CD4-positive, alpha-beta T cell treated with Interleukin-21 for 1 hour (primary cell): Measurements from ENCODE around the gene RMND5B.
"Not testable (repeated sequence)": the region's sequence is repeated elsewhere in the genome, so short reads cannot be mapped to it uniquely, and the experiment has no call there.

ENCODE experiments used
- DNase-seq: peaks from one replicate; pipeline ENCODE4 v3.0.0-alpha.2; 2020

The RMND5B gene, protein sequence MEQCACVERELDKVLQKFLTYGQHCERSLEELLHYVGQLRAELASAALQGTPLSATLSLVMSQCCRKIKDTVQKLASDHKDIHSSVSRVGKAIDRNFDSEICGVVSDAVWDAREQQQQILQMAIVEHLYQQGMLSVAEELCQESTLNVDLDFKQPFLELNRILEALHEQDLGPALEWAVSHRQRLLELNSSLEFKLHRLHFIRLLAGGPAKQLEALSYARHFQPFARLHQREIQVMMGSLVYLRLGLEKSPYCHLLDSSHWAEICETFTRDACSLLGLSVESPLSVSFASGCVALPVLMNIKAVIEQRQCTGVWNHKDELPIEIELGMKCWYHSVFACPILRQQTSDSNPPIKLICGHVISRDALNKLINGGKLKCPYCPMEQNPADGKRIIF

DNA sequence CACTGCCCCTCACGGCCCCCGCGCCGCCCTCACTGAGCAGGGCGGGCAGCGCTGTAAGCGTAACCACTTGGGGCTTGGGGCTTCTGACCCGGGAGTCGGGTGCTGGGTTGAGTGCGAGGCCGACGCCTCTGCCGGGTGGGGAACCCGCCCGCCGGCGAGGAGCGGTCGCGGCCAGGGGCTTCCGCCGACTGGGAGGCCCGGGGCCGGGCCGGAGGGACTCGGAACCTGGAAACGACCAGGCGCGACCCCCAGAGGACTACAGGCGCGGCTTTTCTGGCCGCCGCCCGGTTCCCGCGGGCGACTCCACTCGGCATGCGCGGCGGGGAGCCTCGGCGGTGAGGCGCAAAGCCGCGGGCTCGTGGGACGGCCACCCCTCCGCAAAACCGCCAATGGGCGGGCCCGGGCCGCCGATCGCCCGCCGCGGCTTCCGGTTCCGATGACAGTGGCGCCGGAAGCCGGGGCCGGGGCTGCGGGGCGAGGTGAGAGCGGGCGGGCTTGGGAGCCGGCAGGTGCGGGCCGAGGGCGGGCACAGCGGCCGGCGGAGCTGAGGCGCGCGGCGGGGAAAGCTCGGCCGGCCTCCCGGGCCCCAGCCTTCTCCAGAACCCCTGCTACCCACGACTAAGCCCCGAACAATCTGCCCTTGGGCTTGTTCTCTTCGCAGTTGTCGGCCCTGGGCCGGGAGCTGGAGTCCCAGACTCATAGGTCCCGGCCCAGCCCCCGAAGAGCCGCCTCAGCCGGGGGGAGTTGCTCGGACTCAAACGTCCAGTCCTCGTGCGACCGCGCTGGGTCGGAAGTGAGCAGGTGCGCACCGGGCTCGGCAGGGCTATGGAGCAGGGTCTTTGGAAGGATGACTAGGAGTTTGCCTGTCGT, at the start of gene RMND5B:
Gene RMND5B, plus strand, starts transcription at position 439 of the 870 bp plus-strand sequence. CDS start 7,106 bp downstream, outside the sequence.
- peak; percentile 86 for DNase-seq

DNA sequence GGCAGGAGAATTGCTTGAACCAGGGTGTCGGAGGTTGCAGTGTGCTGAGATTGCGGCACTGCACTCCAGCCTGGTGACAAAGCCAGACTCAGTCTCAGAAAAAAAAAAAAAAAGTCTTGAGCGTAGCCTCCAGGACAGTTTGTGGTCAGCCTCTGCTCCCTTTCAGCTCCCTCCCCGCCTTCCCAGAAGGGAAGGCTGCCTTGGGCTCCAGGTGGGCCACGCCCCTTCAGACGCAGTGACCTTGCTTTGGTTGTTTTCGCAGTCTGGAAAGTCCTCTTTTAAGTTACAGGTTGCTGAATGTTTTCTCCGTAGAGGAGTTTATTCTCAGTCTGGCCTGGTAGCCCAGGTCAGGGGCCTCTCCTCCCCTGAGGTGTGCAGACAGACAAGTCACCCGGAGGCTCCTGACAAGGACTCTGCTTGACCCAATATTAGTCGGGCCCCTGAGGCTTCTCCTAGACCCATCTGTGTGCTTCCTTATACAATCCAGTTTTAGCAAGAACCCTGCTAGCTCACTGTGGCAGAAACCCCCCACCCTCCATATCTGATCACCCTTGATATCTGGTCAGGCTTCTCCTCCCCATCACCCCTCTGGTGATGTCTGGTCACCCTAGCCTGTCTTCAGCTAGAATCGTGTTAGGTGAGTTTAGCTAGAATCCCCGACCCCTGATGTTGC, 49.1 kb upstream of the RMND5B start:
- DNase-seq = no peak

DNA sequence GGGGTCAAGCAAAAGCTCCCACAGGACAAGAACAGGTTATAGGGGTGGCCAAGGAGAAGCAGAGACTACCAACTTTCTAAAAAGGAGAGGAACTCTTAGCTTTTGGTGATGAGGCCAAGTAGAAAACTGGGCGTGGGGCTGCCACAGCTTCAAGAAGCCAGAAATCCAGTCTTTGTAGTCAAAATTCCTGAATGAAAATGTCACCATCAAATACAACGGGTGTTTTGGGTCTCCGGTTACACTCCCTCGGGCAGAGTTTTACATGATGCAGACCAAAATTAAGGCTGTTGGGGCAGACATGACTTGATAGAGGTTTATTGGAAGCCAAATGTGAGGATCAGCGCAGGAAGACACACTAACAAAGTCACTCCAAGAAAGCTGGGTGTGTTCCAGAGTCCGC, 46.9 kb upstream of the RMND5B start:
- DNase-seq = no peak

DNA sequence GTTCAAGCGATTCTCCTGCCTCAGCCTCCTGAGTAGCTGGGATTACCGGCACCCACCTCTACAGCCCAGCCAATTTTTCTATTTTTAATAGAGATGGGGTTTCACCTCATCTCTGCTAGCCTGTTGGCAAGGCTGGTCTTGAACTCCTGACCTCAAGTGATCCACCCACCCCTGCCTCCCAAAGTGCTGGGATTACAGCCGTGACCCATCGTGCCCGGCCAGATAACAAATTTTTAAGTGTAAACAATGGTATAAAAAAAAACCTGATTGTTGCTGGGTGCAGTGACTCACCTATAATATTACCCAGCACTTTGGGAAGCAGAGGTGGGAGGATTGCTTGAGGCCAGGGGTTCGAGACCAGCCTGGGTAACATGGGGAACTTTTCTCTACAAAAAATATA, 45.5 kb upstream of the RMND5B start:
- no peak for DNase-seq

DNA sequence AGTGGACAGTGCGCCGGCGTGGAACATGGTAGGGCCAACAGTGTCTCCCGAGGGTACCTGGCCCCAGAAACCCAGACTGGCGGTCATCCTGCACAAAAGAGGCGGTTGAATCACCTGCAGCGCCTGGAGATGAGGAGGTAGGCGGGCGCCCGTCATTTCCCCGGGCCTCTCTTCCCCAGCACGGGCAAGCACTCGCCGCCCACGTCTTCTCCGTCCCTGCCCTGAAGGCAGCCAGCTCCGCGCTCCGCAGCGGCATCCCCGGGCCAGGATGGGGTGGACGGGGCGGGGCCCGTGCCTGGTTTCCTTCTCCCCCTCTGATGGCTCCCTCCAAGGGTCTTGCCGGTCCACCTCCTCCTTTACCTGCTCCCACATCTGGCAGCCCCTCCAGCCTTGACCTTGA, 44.5 kb upstream of the RMND5B start:
- no peak for DNase-seq

DNA sequence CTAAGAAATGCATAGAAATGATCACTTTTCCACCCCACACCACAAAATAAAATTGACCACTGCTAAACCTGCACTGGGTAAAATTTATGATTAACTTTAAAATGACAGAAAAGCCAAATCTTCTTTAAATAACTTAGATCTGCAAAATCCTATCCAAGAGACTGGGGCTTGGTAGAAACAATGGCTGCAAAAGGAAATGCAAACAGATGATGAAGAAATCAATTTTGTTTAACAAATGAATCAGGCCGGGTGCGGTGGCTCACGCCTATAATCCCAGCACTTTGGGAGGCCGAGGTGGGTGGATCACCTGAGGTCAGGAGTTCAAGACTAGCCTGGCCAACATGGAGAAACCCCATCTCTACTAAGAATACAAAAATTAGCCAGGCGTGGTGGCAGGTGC, 43.6 kb upstream of the RMND5B start:
- not testable (repeated sequence) for DNase-seq

DNA sequence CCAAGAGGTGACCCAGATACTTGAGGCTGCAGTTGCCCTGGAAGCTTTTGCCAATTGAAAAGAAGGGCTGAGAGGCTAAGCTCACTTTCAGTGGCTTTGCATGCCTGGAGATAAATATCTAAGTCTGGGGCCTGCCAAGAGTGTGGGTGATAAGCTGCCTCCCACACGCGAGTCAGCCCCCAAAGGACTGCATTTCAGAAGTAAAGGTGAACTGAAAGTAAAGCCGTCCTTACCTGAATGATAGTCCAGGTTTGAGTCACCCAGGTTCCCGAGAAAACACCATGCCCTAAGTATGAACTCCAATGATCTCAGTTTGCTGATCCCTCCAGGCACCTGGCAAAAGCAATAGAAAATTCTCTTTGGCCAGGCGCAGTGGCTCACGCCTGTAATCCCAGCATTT, 40.0 kb upstream of the RMND5B start:
- no peak for DNase-seq

DNA sequence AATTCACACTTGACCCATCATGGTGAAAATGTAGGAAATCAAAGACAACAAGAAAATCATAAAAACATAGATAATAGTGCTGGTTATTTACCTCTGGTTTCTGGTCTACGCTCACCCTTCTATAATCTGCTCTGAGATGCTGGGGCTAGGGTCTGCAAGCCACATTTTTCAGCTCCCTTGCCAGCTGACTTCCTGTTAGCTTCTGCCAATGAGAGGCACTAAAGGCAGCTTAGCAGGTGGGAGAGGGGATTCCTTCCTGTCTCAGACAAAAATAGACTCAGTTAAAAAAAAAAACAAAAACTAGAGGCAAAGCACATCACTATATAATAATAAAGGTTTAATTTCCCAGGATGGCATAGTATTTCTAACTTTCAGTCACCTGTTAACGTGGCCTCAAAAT, 37.7 kb upstream of the RMND5B start:
- DNase-seq = no peak

DNA sequence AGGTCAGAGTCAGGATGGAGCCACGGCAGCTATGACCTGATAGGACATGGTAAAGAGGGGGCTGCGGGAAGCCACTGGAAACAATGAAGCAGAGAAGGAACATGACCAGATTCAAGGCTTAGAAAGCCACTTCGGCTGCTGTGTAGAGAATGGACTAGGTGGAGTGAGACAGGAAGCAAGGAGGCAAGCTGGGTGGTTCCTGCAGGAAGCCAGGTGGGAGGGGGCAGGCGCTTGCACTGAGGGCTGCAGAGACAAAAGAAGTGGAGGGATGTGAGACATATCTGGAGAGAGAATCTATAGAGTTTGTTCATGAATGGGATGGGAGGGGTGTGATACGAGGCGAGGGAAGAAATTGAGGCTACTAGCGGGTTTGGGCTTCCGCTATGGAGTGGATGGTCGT, 36.5 kb upstream of the RMND5B start:
- no peak for DNase-seq

DNA sequence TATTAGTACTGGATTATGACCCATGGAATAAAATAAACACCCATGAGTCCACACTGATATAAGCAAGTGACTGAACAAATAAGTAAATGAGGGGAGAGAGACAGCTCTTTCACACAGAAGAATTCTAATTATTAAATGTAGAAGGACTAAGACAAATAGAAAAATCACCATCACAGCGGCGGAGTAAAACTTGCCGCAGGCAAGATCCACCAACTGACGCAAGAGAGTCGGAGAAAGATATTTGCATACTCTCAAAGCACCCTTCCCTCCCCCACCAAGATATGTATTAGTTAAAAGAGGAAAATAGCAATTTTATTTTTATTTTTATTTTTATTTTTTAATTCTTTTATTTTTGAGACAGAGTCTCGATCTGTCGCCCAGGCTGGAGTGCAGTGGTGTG, 32.1 kb upstream of the RMND5B start:
- DNase-seq = no peak

DNA sequence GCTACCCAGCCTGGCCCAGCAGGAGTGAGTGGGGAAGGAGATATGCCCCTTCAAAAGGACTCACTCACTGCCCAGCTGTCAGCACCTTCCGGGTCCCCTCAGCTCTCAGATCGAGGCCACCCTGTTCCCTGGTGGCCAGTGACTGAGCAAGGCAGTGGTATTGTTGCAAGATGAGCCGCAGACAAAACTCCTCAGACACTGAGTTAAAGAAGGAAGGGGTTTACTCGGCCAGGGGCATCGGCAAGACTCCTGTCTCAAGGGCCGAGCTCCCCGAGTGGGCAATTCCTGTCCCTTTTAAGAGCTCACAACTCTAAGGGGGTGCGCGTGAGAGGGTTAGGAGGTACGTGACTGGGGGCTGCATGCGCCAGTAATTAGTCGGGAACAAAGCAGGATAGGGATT, 27.2 kb upstream of the RMND5B start:
- DNase-seq = no peak

DNA sequence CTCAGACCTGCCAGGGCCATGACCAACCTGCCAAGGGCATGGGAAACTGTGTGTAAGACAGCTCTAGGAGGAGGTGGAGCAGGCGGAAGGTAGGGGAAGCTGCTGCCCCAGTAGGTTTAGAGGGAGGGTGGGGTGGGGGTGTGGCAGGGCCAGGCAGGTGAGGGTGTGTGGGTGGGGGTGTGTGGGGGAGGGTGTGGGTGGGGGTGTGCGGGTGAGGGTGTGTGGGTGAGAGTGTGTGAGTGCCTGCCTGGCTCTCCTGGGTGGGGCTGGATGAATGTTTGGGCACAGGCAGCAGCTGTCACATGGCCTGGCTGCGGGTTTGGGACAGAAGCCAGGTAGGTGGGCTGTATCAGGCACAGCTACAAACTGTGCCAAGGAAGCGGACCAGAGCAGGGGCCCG, 26.3 kb upstream of the RMND5B start:
- DNase-seq = no peak

DNA sequence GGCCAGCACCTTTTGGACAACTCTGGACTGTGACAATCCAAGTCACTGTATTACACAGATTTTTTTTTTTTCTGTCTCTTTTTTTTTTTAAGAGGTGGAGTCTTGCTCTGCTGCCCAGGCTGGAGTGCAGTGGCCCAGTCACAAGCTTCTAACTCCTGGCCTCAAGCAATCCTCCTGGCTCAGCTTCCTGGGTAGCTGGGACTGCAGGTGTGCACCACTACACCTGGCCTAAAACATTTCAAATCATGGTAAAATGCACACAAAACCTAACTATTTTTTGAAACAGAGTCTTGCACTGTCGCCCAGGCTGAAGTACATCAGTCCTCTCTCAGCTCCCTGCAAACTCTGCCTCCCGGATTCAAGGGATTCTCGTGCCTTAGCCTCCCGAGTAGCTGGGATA, 24.7 kb upstream of the RMND5B start:
- no peak for DNase-seq

DNA sequence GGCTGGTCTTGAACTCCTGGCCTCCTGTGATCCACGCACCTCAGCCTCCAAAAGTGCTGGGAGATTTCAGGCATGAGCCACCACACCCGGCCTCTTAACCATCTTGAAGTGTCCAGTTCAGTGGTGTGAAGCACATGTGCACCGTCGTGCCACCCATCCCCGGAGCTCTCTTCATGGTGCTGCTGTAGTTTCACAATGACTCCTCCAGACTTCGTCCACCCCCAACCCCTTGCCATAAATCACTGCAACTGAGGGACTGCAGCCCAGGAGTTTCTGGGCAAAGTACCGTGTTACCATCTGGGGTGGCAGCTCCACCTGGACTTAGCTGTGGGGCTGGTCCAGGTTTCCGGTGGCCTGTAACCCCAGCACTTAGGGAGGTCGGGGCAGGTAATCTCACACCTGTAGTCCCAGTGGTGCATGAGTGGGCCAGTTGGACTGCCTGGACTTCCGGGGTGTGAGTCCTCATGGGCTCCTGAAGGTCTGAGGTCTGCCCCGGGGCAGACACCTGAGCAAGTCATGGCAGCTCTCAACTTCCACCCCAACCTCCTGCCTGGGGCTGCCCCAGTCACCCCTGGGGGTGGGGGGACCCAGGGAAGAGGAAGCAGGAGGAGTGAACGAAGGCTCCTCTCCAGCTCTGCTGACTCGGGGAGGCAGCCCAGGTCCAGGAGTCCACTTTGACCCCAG, 24.1 kb upstream of the RMND5B start:
- DNase-seq = no peak

DNA sequence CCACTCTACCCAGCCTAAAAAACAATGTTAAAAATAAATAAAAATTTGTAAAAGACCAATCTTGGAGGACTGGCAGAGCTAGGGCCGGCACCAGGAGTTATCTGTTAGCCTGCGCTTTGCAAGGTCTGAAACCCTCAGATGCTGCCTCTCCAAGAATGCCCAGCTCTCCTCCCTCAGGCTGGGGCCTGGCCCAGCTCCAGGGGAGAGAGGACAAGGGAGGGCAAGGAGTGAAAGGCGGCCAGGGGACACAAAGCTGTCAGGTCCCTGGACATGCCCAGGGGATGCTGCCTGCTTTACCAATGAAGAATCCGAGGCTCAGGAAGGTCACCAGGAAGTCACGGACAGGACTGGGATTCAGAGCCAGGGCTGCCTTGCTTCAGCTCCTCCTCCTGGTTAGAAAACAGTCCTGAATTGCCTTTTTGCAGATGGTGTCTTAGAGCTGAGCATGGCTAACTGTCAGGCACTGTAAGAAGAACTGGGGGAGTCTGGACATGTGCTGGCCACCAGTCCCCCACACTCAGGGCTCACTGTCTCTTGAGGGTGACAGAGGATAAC, 23.0 kb upstream of the RMND5B start:
- no peak for DNase-seq

DNA sequence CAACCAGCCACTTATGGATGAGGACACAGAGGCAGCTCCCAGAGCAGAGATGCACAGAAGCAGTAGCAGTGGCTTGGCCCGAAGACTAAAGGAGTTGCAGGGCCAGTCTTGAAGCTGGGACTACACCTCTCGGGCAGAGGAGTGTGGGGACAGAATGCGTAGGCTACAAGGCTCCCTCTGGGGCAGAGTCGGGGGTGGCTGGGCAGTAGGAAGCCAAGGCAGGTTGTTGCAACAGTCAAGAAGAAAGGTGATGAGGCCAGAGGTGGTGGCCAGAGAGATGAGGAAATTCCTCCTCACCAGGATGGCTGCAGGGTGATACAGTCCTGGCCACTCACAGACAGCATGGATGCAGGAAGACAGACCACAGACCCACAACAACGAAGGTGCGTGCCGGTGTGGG, 22.4 kb upstream of the RMND5B start:
- DNase-seq = no peak

DNA sequence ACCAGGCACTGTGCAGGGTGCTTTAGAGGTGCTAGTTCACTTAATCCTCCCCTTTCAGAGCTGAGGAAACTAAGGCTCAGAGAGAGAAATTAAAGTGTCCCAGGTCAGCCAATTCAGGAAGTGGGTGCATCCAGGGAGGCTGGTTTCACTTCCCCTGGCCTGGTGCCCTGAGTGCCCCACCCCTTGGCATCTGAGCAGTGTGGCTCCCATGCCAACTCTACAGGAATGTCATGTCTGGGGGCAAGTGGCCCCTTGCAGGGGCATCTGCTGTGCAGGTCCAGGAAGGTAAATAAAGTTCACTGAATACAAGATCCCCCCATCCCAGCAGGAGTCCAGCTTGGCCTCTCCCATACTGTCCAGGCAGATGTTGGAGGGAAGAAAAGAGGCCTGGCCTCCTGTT, 21.8 kb upstream of the RMND5B start:
- no peak for DNase-seq

DNA sequence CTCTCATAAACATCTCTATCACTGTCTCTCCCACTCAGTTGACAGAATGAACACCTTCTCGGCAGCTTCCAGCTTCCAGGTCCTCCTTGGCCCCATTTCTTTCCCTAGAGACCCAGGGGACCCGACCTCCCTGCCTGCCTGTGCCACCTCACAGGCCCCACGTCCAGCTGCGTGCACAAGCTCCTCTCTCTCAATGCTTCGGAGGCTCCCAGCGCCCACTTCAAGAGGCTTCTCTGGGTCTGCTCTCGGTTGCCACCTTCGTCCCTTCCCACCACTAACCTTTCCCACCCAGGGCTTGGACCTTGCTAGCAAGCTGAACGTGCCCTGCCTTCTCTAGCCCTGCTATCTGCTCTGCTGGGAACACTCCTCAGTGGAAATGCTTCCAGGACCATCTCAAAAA, 20.3 kb upstream of the RMND5B start:
- DNase-seq = no peak

DNA sequence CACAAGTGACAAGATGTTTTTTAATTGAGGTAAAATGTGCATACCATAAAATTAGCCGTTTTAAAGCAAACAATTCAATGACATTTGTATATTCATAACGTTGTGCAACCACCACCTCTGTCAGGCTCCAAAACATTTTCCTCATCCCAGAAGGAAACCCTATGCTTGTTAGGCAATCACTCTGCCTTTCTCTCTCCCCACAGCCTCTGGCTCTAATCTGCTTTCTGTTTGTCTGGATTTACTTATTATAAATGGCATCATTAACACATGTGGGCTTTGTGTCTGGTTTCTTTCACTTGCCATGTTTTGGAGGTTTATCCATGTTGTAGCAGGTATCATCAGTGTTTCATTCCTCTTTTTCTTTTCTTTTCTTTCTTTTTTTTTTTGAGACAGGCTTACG, 18.9 kb upstream of the RMND5B start:
- DNase-seq = no peak

DNA sequence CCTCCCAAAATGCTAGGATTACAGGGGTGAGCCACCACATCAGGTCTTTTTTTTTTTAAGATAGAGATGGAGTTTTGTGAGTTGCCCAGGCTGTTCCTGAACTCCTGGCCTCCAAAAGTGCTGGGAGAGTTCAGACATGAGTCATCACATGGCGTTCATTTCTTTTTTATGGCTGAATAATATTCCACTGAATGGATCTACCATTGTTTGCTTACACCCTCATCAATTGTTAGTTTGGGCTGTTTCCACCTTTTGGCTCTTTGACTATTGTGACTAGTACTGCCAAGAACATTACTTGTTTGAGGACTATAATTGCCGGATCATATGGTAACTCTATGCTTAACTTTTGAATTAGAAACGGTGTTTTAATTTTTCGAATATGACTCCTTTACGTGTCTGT, 18.3 kb upstream of the RMND5B start:
- DNase-seq = no peak

DNA sequence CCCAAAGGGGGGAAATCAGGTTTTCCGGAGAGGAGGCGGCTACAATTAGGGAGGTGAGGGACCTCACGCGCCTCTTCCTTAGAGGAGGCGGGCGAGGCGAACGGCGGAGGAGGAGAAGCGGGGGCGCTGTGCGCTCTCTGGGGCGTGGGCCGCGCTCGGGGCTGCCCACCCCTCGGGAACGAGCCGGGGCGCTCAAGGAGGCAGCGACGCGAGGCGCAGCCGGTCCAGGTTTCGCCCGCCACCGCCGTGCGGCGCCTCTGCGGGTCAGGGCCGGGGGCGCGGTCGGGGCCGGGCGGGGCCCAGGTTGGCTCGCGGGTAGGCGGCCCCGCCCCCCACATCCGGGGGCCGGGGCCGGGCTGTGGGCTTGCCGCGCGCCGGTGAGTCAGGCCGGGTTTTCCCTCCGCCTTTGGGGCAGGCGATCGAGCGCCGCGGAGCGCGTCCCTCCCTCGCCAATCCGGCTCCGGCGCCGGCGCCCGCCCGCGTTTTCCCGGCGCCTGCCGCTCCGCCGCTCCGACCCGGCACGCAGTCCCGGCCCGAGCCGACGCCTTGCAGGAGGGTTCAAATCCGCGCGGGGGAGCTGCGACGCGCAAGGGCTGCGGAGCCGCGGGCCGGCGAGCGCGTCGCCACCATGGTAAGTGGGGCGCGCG, 17.6 kb upstream of the RMND5B start, which contains the start of gene N4BP3:
Gene N4BP3, plus strand, starts transcription at position 392 of the 647 bp plus-strand sequence. CDS start 6,052 bp downstream, outside the sequence.
- DNase-seq = peak; percentile 83

DNA sequence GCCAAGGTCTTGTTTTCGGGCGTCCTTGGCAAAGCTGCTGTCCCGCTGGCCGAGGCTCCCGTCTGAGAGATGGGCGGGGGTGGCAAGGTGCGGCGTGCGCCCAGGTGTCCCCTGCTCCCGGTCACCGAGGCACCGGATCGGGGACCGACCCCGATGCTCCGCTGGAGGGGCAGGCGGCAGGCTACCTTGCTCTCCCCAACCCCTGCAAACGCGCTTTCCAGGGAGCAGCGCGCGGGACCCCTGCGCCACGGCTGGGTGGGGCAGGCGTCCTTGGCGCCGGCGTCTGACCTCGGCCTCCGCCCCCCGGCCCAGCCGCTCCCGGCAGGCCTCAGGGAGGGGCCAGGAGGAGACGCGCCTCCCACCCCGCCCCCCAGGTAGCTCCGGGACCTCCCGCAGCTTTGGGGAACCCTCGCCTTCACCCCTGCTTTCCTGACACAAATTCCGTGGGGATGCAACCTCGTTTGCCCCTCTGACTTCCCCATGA, 16.9 kb upstream of the RMND5B start:
- DNase-seq = peak; percentile 9
